H1 (cell line): Measurements from ENCODE around the gene MCM7. TPM values are rescaled to one million over a fixed set of nuclear protein-coding genes. Genes with fewer than 3 reads are reported as not detected.
A peak's percentile ranks its signal among the peaks of the same experiment; 100 is the strongest.

Experiments used
- CTCF ChIA-PET: fragments of 300-600 bp; sonication (Branson Sonifier 250); formaldehyde crosslinking; loops from one replicate; lab custom pipeline; 2021; ENCODE audit not compliant: partially characterized antibody; lab: Charles Lee
- POLR2A ChIA-PET: fragments of 300-600 bp; sonication (Branson Sonifier 250); formaldehyde crosslinking; loops from one replicate; lab custom pipeline; 2021; ENCODE audit warnings: inconsistent platforms; ENCODE audit not compliant: partially characterized antibody; lab: Charles Lee
- DNase-seq, 2 experiments: peaks; one replicate each; pipeline versions ENCODE4 v3.0.0 to v3.0.0-alpha.2; 2010 to 2022; ENCODE audit warnings: low spot score in 2 of 2, low read depth in 1 of 2, mixed read lengths in 1 of 2
- FAIRE-seq: peaks from 2 replicates; lab custom pipeline; 2011; peaks lifted over from hg19 to GRCh38; lab: Jason Lieb, UNC
- H2AFZ ChIP-seq: 2 replicates; pipeline ENCODE4 v1.8.1; 2012; ENCODE audit warnings: low read length, inconsistent platforms
- H2AK5ac ChIP-seq: 2 replicates; pipeline ENCODE4 v1.6.1; 2013; ENCODE audit warnings: low read depth, low read length
- H2BK120ac ChIP-seq: replicated peaks from 2 replicates; pipeline ENCODE3; 2013; ENCODE audit warnings: low read depth, low read length, inconsistent platforms
- H2BK12ac ChIP-seq: 2 replicates; pipeline ENCODE4 v1.6.1; 2013; ENCODE audit warnings: low read depth, low read length
- H2BK15ac ChIP-seq: 2 replicates; pipeline ENCODE4 v1.6.1; 2013; ENCODE audit warnings: low read length
- H2BK20ac ChIP-seq: 2 replicates; pipeline ENCODE4 v1.6.1; 2013; ENCODE audit warnings: low read length
- H2BK5ac ChIP-seq: 2 replicates; pipeline ENCODE4 v1.6.1; 2013; ENCODE audit warnings: low read depth, low read length
- H3K14ac ChIP-seq: 2 replicates; pipeline ENCODE4 v1.6.1; 2013; ENCODE audit warnings: inconsistent platforms; ENCODE audit not compliant: insufficient read length
- H3K18ac ChIP-seq: 2 replicates; pipeline ENCODE4 v1.6.1; 2013; ENCODE audit warnings: low read length; ENCODE audit errors: extremely low read depth
- H3K23ac ChIP-seq: 2 replicates; pipeline ENCODE4 v1.6.1; 2013; ENCODE audit warnings: inconsistent platforms; ENCODE audit not compliant: insufficient read length
- H3K23me2 ChIP-seq: 2 replicates; pipeline ENCODE4 v1.6.1; 2013; ENCODE audit warnings: low read depth, low read length
- H3K27ac ChIP-seq: 2 replicates; pipeline ENCODE4 v1.6.1; 2011; ENCODE audit warnings: low read depth, low read length, inconsistent platforms
- H3K27me3 ChIP-seq, 4 experiments: replicated peaks in 1 of 4; 1 replicate in 1 of 4; 2 replicates in 3 of 4; pipeline versions ENCODE4 v1.6.1 to v1.8.1; 2011 to 2013; ENCODE audit warnings: low read length in 3 of 4, mild to moderate bottlenecking in 3 of 4, inconsistent platforms in 2 of 4, mixed read lengths in 2 of 4, moderate library complexity in 1 of 4; ENCODE audit not compliant: control insufficient read depth in 3 of 4, insufficient read depth in 3 of 4; ENCODE audit errors: extremely low read depth in 1 of 4
- H3K36me3 ChIP-seq, 4 experiments: 2 replicates each; pipeline versions ENCODE4 v1.6.1 to v1.8.1; 2011 to 2013; ENCODE audit warnings: mild to moderate bottlenecking in 4 of 4, low read length in 3 of 4, moderate library complexity in 2 of 4, control low read depth in 1 of 4, inconsistent platforms in 1 of 4; ENCODE audit not compliant: insufficient read depth in 4 of 4, control insufficient read depth in 2 of 4
- H3K4ac ChIP-seq: replicated peaks from 2 replicates; pipeline ENCODE3; 2013; ENCODE audit warnings: low read length, low read depth, mixed read lengths, inconsistent platforms; ENCODE audit not compliant: insufficient read length
- H3K4me1 ChIP-seq, 4 experiments: replicated peaks in 1 of 4; 1 replicate in 1 of 4; 2 replicates in 3 of 4; pipeline versions ENCODE4 v1.6.1 to v1.8.1; 2011 to 2013; ENCODE audit warnings: low read length in 3 of 4, inconsistent platforms in 2 of 4, mixed read lengths in 1 of 4; ENCODE audit not compliant: insufficient read depth in 4 of 4, control insufficient read depth in 3 of 4
- H3K4me2 ChIP-seq, 2 experiments: 2 replicates each; pipeline versions ENCODE4 v1.6.1 to v1.8.1; 2011 to 2013; ENCODE audit warnings: low read depth in 2 of 2, low read length in 2 of 2, control low read depth in 1 of 2, inconsistent platforms in 1 of 2, mild to moderate bottlenecking in 1 of 2; ENCODE audit not compliant: insufficient read depth in 1 of 2
- H3K4me3 ChIP-seq, 4 experiments: fragments of 200-600, 300-600 bp in 1 of 4; sonication (generic), shearing (Covaris generic), sonication (Bioruptor Twin) in 1 of 4; 2 replicates each; pipeline versions ENCODE4 v1.5.1 to v1.8.1; 2011 to 2016; ENCODE audit warnings: low read length in 4 of 4, low read depth in 3 of 4, control low read depth in 2 of 4, inconsistent platforms in 2 of 4, mild to moderate bottlenecking in 2 of 4, mixed read lengths in 1 of 4, moderate library complexity in 1 of 4; ENCODE audit not compliant: insufficient read depth in 2 of 4; ENCODE audit errors: extremely low read depth in 1 of 4
- H3K56ac ChIP-seq: replicated peaks from 2 replicates; pipeline ENCODE3; 2013; ENCODE audit warnings: low read depth, mild to moderate bottlenecking, mixed read lengths, low read length, inconsistent platforms; ENCODE audit not compliant: insufficient read length
- H3K79me1 ChIP-seq: 2 replicates; pipeline ENCODE4 v1.6.1; 2013; ENCODE audit warnings: low read depth, low read length, control low read depth
- H3K79me2 ChIP-seq, 2 experiments: 2 replicates each; pipeline versions ENCODE4 v1.6.1 to v1.8.1; 2012 to 2013; ENCODE audit warnings: low read length in 2 of 2, mild to moderate bottlenecking in 2 of 2, inconsistent platforms in 1 of 2; ENCODE audit not compliant: insufficient read depth in 2 of 2, control insufficient read depth in 1 of 2
- H3K9ac ChIP-seq, 4 experiments: replicated peaks in 1 of 4; 1 replicate in 1 of 4; 2 replicates in 3 of 4; pipeline versions ENCODE4 v1.6.1 to v1.8.1; 2011 to 2013; ENCODE audit warnings: low read depth in 3 of 4, low read length in 3 of 4, control low read depth in 2 of 4, mild to moderate bottlenecking in 2 of 4, moderate library complexity in 2 of 4, inconsistent platforms in 1 of 4; ENCODE audit errors: extremely low read depth in 1 of 4
- H3K9me3 ChIP-seq, 2 experiments: 2 replicates each; pipeline versions ENCODE4 v1.6.1 to v1.8.1; 2012 to 2013; ENCODE audit warnings: mild to moderate bottlenecking in 2 of 2, moderate library complexity in 2 of 2, control low read depth in 1 of 2, inconsistent platforms in 1 of 2, low read depth in 1 of 2, low read length in 1 of 2, mixed read lengths in 1 of 2; ENCODE audit not compliant: insufficient read depth in 2 of 2
- H4K20me1 ChIP-seq, 2 experiments: replicated peaks in 1 of 2; 2 replicates each; pipeline versions ENCODE3 to v1.8.1; 2011 to 2013; ENCODE audit warnings: inconsistent platforms in 2 of 2, low read length in 2 of 2, mild to moderate bottlenecking in 1 of 2; ENCODE audit not compliant: insufficient read depth in 2 of 2, control insufficient read depth in 1 of 2
- H4K5ac ChIP-seq: 2 replicates; pipeline ENCODE4 v1.6.1; 2013; ENCODE audit warnings: low read length, low read depth, mixed read lengths, inconsistent platforms; ENCODE audit not compliant: insufficient read length
- H4K8ac ChIP-seq: 2 replicates; pipeline ENCODE4 v1.8.0; 2013; ENCODE audit warnings: mild to moderate bottlenecking, moderate library complexity, low read length, inconsistent platforms; ENCODE audit not compliant: insufficient read depth; ENCODE audit errors: extremely low read depth
- H4K91ac ChIP-seq: replicated peaks from 2 replicates; pipeline ENCODE3; 2013; ENCODE audit warnings: low read length, mixed read lengths, inconsistent platforms; ENCODE audit not compliant: insufficient read length
- POLR2A ChIP-seq, 2 experiments: IDR thresholded peaks; 1 replicate in 1 of 2; 2 replicates in 1 of 2; pipeline ENCODE4 v1.6.1; 2011; ENCODE audit warnings: low read depth in 2 of 2, low read length in 2 of 2, mild to moderate bottlenecking in 2 of 2; ENCODE audit errors: control extremely low read depth in 1 of 2
- POLR2AphosphoS5 ChIP-seq: IDR thresholded peaks from 2 replicates; pipeline ENCODE4 v1.6.1; 2011; ENCODE audit warnings: low read depth, low read length
- RAD21 ChIP-seq, 2 experiments: IDR thresholded peaks in 1 of 2; conservative IDR thresholded peaks in 1 of 2; 2 replicates each; pipeline ENCODE4 v1.6.1; 2011; ENCODE audit warnings: low read depth in 2 of 2, low read length in 2 of 2, improper control_type of control experiment in 1 of 2, inconsistent platforms in 1 of 2, mild to moderate bottlenecking in 1 of 2, moderate library complexity in 1 of 2
- whole genome bisulfite sequencing, 2 experiments: shearing (Covaris generic) in 1 of 2; methylation state at CpG; one replicate each; pipeline versions ENCODE4 v1.1.6 to v1.1.7; 2013 to 2015; ENCODE audit warnings: low lambda C conversion rate in 2 of 2, mixed read lengths in 2 of 2, inconsistent platforms in 1 of 2, low coverage in 1 of 2, missing lambda C conversion rate in 1 of 2; ENCODE audit not compliant: insufficient replicate concordance in 2 of 2, insufficient coverage in 1 of 2, insufficient read length in 1 of 2; ENCODE audit errors: extremely low coverage in 1 of 2, missing lambda C conversion rate in 1 of 2; 5-methylcytosine and 5-hydroxymethylcytosine counted together
- polyA plus RNA-seq, 7 experiments: library from polyadenylated mRNA; depleted of rRNA in 3 of 7; stranded (reverse) in 5 of 7; unstranded in 2 of 7; fragments of >200 nt in 5 of 7; fragments of 200-250 nt in 2 of 7; gene quantifications; 1 replicate in 5 of 7; 2 replicates in 1 of 7; 4 replicates in 1 of 7; pipeline versions ENCODE4 v1.2.1 to v1.2.3, GENCODE V29; 2011 to 2013; ENCODE audit warnings: missing spikeins in 2 of 7, mixed read lengths in 2 of 7
- total RNA-seq: library from RNA; stranded (reverse); fragmentation: NEBNext Ultra II Directional; extraction: Animal tissue kit (Norgen Biotek cat#: 25700); gene quantifications from 2 replicates; pipeline ENCODE4 v1.2.1, GENCODE V29; 2021

MCM7 gene
- total and polyA plus RNA-seq, 2 of the 8 experiments (the other 6 are each of a cell fraction or from before 2014, with no cell fraction given), result 313 to 344 TPM

DNA sequence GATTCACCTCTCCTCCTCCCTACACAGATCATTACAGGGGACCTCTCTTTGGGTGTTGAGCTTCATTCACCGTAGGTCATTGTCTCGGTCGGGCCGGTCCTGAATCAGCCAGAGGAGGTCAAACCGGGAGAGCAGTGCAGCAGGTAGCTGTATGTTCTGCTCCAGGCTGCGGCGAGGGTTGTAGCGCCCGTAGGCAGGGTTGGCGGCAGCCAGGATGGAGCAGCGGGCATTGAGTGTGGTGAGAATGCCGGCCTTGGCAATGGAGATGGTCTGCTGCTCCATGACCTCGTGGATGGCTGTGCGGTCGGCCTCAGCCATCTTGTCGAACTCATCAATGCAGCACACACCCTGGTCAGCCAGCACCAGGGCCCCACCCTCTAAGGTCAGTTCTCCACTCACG, 5.5 kb downstream of the MCM7 start:
- 93% methylated on average over 17 of the region's 17 CpGs; no CpG with 5 or more reads in 1 of the 2 experiments for WGBS, 2 experiments
- no peak overlapping the region for H3K4me2 ChIP-seq

More for the DNA sequence above, 5.5 kb downstream of the MCM7 start:
- Histone ChIP-seq H3K4ac (no peak overlapping the region), H4K8ac (no peak overlapping the region; the same call in 1 of the 2 replicates), H2BK15ac (no peak overlapping the region), H3K23ac (no peak overlapping the region), H2BK120ac (no peak overlapping the region), H4K5ac (no peak overlapping the region), H4K20me1 (peaks cover 26 to 41% of the 10 kb centered on the region in 2 experiments), H3K56ac (no peak overlapping the region), H2BK5ac (no peak overlapping the region), H3K14ac (no peak overlapping the region), H3K18ac (no peak overlapping the region), H3K79me2 (peaks cover 9 to 45% of the 10 kb centered on the region in 2 experiments), H3K4me1 (peaks cover 0 to 8% (median 3%) of the 10 kb centered on the region in 4 experiments; a peak in 3 of 7 replicates), H3K9ac (no peak overlapping the region), H4K91ac (no peak overlapping the region), H3K4me3 (no peak overlapping the region), H3K36me3 (peaks cover 84 to 91% (median 86%) of the 10 kb centered on the region in 4 experiments), H2BK12ac (no peak overlapping the region), H3K27me3 (no peaks in the 10 kb centered on the region), H2AK5ac (no peak overlapping the region), H2AFZ (no peak overlapping the region), H3K79me1 (peaks cover 17% of the 10 kb centered on the region), H2BK20ac (no peak overlapping the region), H3K27ac (no peak overlapping the region), H3K23me2 (no peaks in the 10 kb centered on the region; the same call in 1 of the 2 replicates), H3K9me3 (no peaks in the 10 kb centered on the region)
- CTCF ChIA-PET, result interaction anchor here (1.5 kb wide), 2 partner anchors 8 to 38 kb away, joined by 3 to 6 read pairs; no protein-coding TSS in a partner anchor
- POLR2A ChIA-PET, result interaction anchor here (0.7 to 19.5 kb wide), 21 partner anchors 11 to 106 kb away, joined by 3 to 722 read pairs (median 4); partner anchors contain the start of genes AP4M1, CNPY4, COPS6 and LAMTOR4
- TF ChIP-seq RAD21 (IDR thresholded peaks at IDR 0.05 in 1 of 2, conservative IDR thresholded peaks at IDR 0.05 in 1 of 2; ENCODE audit: low read depth in 2 of 2, low read length in 2 of 2) (no peak), POLR2AphosphoS5 (peak; percentile 29; the same call in 1 of the 2 replicates), POLR2A (IDR thresholded peaks at IDR 0.05; ENCODE audit: control extremely low read depth in 1 of 2, low read depth in 2 of 2, low read length in 2 of 2) (peak; percentile 1 to 62; a peak in 1 of 3 replicates)
- FAIRE-seq (no peak), DNase-seq (no peak)
